Memory B cell (primary cell): Measurements from ENCODE around the gene RAET1L.
"Not testable (repeated sequence)": the region's sequence is repeated elsewhere in the genome, so short reads cannot be mapped to it uniquely, and the experiment has no call there.

ENCODE experiments used
- ATAC-seq: fragments of 150-1000 bp; cut with Tn5 transposase; 2 replicates; pipeline ENCODE4 v1.10.0; 2021; ENCODE audit warnings: low read depth, mild to moderate bottlenecking, moderate library complexity
- DNase-seq, 2 donors: peaks; one replicate each; pipeline ENCODE4 v3.0.0; 2022; ENCODE audit warnings: low spot score in 2 of 2
- H3K27ac Mint-ChIP-seq: one replicate; pipeline ENCODE4 v1.8.0; 2022; ENCODE audit warnings: mild to moderate bottlenecking, moderate library complexity, mixed read lengths
- H3K27me3 Mint-ChIP-seq: one replicate; pipeline ENCODE4 v1.8.0; 2022; ENCODE audit warnings: mixed read lengths
- H3K36me3 Mint-ChIP-seq: one replicate; pipeline ENCODE4 v1.8.0; 2022; ENCODE audit warnings: mild to moderate bottlenecking, mixed read lengths
- H3K4me1 Mint-ChIP-seq: one replicate; pipeline ENCODE4 v1.8.0; 2022; ENCODE audit warnings: mixed read lengths
- H3K4me3 Mint-ChIP-seq: one replicate; pipeline ENCODE4 v1.8.0; 2022; ENCODE audit warnings: mild to moderate bottlenecking, moderate library complexity, mixed read lengths
- H3K9me3 Mint-ChIP-seq: one replicate; pipeline ENCODE4 v1.8.0; 2022; ENCODE audit warnings: mixed read lengths

The RAET1L gene

DNA sequence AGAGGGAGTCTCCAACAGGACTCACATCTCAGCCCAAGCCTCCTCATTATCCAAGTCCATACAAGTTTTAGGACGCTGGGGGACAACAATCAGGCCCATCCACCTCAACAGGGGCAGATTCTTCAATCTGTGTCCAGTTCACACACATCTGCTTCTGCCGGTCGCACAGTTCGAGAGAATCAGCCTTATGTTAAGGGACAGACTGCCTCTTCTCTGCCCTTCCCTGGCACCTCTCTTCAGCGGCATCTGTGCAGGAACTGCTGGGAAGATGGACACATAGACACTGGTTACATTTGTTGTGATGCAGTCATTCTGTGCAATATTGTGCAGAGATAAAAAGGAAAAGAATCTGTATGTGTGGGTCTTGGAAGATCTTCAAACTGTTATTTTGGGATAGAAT, 40.6 kb downstream of the RAET1L start:
- Mint-ChIP-seq H3K27me3 (peaks cover 52% of the 10 kb centered on the region), H3K4me3 (no peak overlapping the region), H3K4me1 (peaks cover 7% of the 10 kb centered on the region), H3K36me3 (peaks cover 5% of the 10 kb centered on the region), H3K27ac (no peak overlapping the region), H3K9me3 (peaks cover 5% of the 10 kb centered on the region)
- ATAC-seq (no peak), DNase-seq (no peak)

DNA sequence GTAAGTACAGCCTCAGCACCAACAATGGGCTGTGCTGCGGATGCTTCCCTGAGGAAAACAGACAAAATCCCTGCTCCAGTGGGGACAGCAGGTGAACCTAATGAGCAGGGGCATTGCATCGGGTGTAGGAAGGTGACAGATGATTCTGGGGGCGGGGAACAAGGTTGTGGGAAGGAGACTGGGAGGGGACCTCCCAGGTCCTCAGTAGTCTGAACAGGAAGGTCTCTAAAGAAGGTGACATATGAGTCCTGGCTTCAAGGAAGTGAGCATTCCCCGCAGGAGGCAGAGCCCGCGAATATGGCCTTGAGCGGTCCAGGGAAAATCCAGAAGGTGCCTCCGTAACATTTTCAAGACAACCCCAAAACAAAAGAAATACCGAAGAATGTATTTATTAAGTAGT, 42.2 kb downstream of the RAET1L start:
- DNase-seq (no peak), ATAC-seq (no peak)
- Mint-ChIP-seq H3K27ac (no peak overlapping the region), H3K27me3 (peaks cover 48% of the 10 kb centered on the region), H3K9me3 (peaks cover 2% of the 10 kb centered on the region), H3K4me1 (peaks cover under 1% of the 10 kb centered on the region), H3K36me3 (peaks cover 2% of the 10 kb centered on the region), H3K4me3 (no peak overlapping the region)

DNA sequence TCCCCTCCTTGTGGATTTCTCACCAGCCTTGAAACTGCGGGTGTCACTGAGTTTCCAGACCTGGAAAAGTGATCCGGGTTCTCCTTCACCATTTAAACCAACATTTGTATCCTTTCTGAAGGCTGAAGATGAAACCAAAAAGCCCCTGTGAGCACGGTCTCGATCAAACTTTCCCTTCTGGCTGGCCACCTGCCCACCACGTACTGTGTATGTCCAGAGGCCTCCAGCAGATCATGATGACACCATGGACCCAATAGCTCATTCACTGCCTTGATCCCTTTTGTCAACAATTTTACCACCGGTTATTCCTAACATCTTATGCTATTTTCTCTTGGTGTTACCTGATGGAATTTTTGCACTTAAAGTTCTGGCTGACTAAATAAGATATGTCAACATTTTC, 46.0 kb downstream of the RAET1L start:
- Mint-ChIP-seq H3K4me1 (no peaks in the 10 kb centered on the region), H3K36me3 (no peaks in the 10 kb centered on the region), H3K9me3 (no peaks in the 10 kb centered on the region), H3K27me3 (peaks cover 40% of the 10 kb centered on the region), H3K27ac (no peak overlapping the region), H3K4me3 (no peak overlapping the region)
- no peak for DNase-seq
- ATAC-seq = no peak

DNA sequence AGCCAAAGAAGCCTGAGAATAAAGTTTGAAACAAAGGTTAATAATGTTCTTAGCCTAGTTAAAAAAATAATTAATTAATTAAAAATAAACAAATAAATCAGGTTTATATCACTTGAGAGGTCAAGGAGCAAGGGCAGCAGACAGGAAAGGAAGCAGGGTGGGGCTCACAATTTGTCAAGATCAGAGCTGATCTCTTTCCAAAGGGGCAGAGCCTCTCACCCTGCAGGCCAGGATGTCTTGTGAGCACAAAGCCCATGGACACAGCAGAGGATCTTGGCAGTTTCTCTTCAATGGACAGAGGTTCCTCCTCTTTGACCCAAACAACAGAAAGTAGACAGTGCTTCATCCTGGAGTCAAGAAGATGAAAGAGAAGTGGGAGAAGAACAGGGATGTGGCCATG, 46.7 kb downstream of the RAET1L start:
- Mint-ChIP-seq H3K9me3 (no peaks in the 10 kb centered on the region), H3K36me3 (no peaks in the 10 kb centered on the region)

DNA sequence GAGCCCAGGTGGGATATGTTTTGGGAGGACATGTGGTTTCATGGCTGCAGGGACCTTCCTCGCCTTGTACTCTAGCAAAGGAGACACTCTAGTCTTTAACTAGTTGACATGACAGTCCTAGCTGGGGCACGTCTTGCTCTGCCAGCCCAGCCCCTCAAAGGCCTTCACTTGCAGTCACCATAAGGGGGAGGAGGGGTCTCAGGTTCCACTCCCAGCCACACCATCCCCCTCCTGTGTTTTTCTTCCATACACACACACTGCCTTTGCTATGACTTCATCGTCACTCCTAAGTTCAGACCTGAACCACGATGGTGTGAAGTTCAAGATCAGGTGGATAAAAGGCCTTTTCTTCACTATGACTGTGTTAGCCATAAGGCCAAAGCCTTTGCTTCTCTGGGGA, 48.1 kb downstream of the RAET1L start:
- ATAC-seq (no peak), DNase-seq (no peak)
- no peaks in the 10 kb centered on the region for H3K4me1 Mint-ChIP-seq
- H3K27ac Mint-ChIP-seq = no peak overlapping the region
- no peaks in the 10 kb centered on the region for H3K9me3 Mint-ChIP-seq
- H3K4me3 Mint-ChIP-seq = no peak overlapping the region
- peaks cover 39% of the 10 kb centered on the region for H3K27me3 Mint-ChIP-seq
- H3K36me3 Mint-ChIP-seq = no peaks in the 10 kb centered on the region

More for the DNA sequence above, 46.7 kb downstream of the RAET1L start:
- Mint-ChIP-seq H3K27ac (no peak overlapping the region), H3K27me3 (peaks cover 43% of the 10 kb centered on the region), H3K4me3 (no peak overlapping the region), H3K4me1 (no peaks in the 10 kb centered on the region)
- DNase-seq = no peak
- ATAC-seq = no peak

DNA sequence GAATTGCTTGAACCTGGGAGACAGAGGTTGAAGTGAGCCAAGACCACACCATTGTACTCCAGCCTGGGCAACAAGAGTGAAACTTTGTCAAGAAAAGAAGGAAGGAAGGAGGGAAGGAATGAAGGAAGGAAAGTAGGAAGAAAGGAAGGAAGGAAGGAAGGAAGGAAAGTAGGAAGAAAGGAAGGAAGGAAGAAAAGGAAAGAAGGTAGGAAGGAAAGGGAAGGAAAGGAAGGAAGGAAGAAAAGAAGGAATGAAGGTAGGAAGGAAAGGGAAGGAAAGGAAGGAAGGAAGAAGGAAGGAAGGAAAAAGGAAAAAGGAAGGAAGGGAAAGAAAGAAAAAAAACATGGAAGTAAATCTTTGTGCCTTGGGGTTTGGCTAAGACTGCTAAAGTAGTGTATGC, 49.9 kb downstream of the RAET1L start:
- Mint-ChIP-seq H3K9me3 (no peaks in the 10 kb centered on the region), H3K4me3 (no peak overlapping the region), H3K4me1 (no peaks in the 10 kb centered on the region), H3K27me3 (peaks cover 29% of the 10 kb centered on the region), H3K36me3 (no peaks in the 10 kb centered on the region), H3K27ac (no peak overlapping the region)
- ATAC-seq (no peak), DNase-seq (no peak)

DNA sequence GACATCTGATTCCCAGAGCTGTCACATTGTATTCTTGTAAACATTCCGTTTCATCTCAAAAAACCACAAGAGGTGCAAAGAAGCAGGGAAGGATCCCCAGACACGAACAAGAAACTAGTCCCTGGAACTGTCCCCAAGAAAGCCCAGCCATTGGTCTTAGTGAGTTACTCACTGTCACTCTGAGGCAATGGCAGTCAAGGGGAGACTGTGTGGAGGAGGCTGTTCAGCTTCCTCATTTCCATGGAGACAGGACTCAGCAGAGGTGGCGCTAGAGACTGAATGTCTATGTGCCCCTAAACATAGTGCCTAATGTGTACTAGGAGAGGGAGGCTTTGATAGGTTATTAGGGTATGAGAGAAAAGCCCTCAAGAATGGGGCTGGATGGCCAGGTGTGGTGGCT, 50.5 kb downstream of the RAET1L start:
- no peak overlapping the region for H3K4me3 Mint-ChIP-seq
- ATAC-seq = peak; percentile 74
- no peaks in the 10 kb centered on the region for H3K4me1 Mint-ChIP-seq
- no peaks in the 10 kb centered on the region for H3K9me3 Mint-ChIP-seq
- no peak overlapping the region for H3K27ac Mint-ChIP-seq
- peaks cover 35% of the 10 kb centered on the region for H3K27me3 Mint-ChIP-seq
- no peaks in the 10 kb centered on the region for H3K36me3 Mint-ChIP-seq
- no peak for DNase-seq

DNA sequence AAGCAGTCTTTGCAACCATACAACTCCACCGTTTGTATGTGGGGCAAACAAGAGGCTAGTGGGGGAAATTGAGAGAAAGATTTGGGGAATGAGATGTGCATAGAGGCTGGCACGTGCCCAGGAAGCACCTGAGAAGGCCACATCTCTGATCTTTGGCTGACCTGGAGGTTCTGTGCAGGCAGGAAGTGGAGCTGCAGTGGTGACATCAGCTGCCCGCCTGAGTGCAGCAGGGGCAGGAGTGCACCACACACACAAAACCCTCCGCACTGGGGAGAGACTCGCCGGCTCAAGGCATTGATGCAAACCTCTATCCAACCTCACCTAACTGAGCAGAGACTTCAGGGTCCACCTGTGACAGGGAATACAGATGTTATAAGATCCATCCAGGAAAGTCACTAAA, 50.9 kb downstream of the RAET1L start:
- H3K36me3 Mint-ChIP-seq, H3K4me1 Mint-ChIP-seq, H3K9me3 Mint-ChIP-seq, H3K27ac Mint-ChIP-seq, H3K4me3 Mint-ChIP-seq, DNase-seq: not testable (repeated sequence)
- peak; percentile 74 for ATAC-seq
- H3K27me3 Mint-ChIP-seq = peaks cover 39% of the 10 kb centered on the region

DNA sequence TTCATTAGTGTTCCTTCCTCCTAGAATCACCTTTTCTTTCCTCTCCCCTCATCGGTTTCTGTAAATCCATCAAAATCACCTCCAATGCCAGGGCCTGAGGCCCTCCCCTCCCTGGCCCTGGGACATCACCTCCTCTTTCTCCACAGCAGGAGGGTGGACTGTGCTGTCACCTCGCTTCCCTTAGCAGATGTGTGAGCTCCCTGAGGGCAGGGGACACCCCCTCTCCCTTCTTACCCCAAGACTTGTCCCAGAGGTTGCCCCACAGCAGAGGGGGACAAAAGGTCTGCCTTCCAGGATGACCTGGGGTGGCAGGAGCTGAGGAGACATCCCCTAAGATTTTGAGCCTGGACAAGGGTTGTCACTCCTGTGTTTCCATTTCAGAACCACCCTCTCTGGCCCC, 55.7 kb downstream of the RAET1L start:
- Mint-ChIP-seq H3K4me3 (no peak overlapping the region), H3K27ac (no peak overlapping the region), H3K27me3 (peaks cover 39% of the 10 kb centered on the region), H3K9me3 (no peaks in the 10 kb centered on the region), H3K36me3 (peaks cover 4% of the 10 kb centered on the region), H3K4me1 (peaks cover 6% of the 10 kb centered on the region)
- ATAC-seq (no peak), DNase-seq (no peak)

DNA sequence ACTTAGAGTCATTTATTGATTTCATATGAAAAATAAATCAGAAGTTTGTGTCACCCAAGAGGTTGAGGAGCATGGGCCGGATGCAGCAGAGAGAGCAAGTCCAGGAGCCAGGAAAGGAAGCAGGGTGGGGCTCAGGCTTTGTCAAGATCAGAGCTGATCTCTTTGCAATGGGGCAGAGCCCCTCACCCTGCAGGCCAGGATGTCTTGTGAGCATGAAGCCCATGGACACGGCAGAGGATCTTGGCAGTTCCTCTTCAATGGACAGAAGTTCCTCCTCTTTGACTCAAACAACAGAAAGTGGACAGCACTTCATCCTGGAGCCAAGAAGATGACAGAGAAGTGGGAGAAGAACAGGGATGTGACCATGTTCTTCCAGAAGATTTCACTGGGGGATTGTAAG, 56.4 kb downstream of the RAET1L start:
- DNase-seq, H3K27ac Mint-ChIP-seq, H3K9me3 Mint-ChIP-seq, H3K36me3 Mint-ChIP-seq, H3K4me3 Mint-ChIP-seq, ATAC-seq: not testable (repeated sequence)
- peaks cover 41% of the 10 kb centered on the region for H3K27me3 Mint-ChIP-seq
- peaks cover 13% of the 10 kb centered on the region for H3K4me1 Mint-ChIP-seq
